Kidney tubule cell (primary cell): ENCODE data around the gene OR52E4.

Experiments used
- DNase-seq: peaks from one replicate; pipeline ENCODE4 v3.0.0-alpha.2; 2018; ENCODE audit warnings: low spot score

OR52E4 gene

GRCh38 chr11:5929571-5930368, 49.3 kb downstream of the OR52E4 start:
- DNase-seq, result no peak

GRCh38 chr11:5930614-5931013, 50.2 kb downstream of the OR52E4 start:
- no peak for DNase-seq

- DNase-seq, result no peak
These were observed 50.6 kb downstream of the OR52E4 start for GRCh38 chr11:5931061-5931460.

GRCh38 chr11:5932671-5933070, 52.2 kb downstream of the OR52E4 start:
- no peak for DNase-seq

- DNase-seq, result no peak
These were observed 52.7 kb downstream of the OR52E4 start for GRCh38 chr11:5933116-5933515.
